Upper lobe of left lung (tissue), 6 donors: Measurements from ENCODE around the gene PLAGL1. TPM values are rescaled to one million over a fixed set of nuclear protein-coding genes. Genes with fewer than 3 reads are reported as not detected.

Source experiments
- ATAC-seq, 2 donors: fragments of 200-7000 bp; cut with Tn5 transposase; one replicate each; pipeline ENCODE4 v1.9.1; 2022; ENCODE audit warnings: mild to moderate bottlenecking in 2 of 2, moderate library complexity in 2 of 2; ENCODE audit not compliant: low FRiP score in 2 of 2
- DNase-seq, 2 donors: peaks; one replicate each; pipeline ENCODE4 v3.0.0-alpha.2; 2019 to 2020
- H3K27ac ChIP-seq, 4 donors: fragments of 200-600 bp; sonication (generic); one replicate each; pipeline ENCODE4 v1.5.1; 2016 to 2019
- H3K27me3 ChIP-seq, 4 donors: fragments of 200-600 bp; sonication (generic); one replicate each; pipeline ENCODE4 v1.5.1; 2017 to 2019
- H3K36me3 ChIP-seq, 4 donors: fragments of 200-600 bp; sonication (generic); one replicate each; pipeline ENCODE4 v1.5.1; 2016 to 2019
- H3K4me1 ChIP-seq, 4 donors: fragments of 200-600 bp; sonication (generic); one replicate each; pipeline ENCODE4 v1.5.1; 2018 to 2019
- H3K4me3 ChIP-seq, 4 donors: fragments of 200-600 bp; sonication (generic); one replicate each; pipeline ENCODE4 v1.5.1; 2017 to 2019; ENCODE audit warnings: mild to moderate bottlenecking in 2 of 4, moderate library complexity in 1 of 4
- H3K9me3 ChIP-seq, 4 donors: fragments of 200-600 bp; sonication (generic); one replicate each; pipeline ENCODE4 v1.5.1; 2018 to 2019
- EP300 ChIP-seq, 4 donors: sonication (generic); formaldehyde crosslinking; IDR thresholded peaks; one replicate each; pipeline ENCODE4 v1.5.1; 2017; ENCODE audit warnings: antibody characterized with exemption in 4 of 4, control low read depth in 2 of 4
- POLR2A ChIP-seq, 4 donors: fragments of 450-650 bp; IDR thresholded peaks; one replicate each; pipeline ENCODE4 v1.5.1; 2016 to 2017; ENCODE audit warnings: antibody characterized with exemption in 4 of 4, mild to moderate bottlenecking in 2 of 4
- POLR2AphosphoS5 ChIP-seq, 2 donors: sonication (generic); formaldehyde crosslinking; IDR thresholded peaks; one replicate each; pipeline ENCODE4 v1.5.1; 2017; ENCODE audit warnings: antibody characterized with exemption in 2 of 2
- whole genome bisulfite sequencing, 2 donors: methylation state at CpG; one replicate each; pipeline ENCODE4 v1.1.5; 2017 to 2018; 5-methylcytosine and 5-hydroxymethylcytosine counted together
- total RNA-seq, 6 donors: library from RNA; depleted of rRNA in 4 of 6; stranded (reverse); fragments of >200 nt in 4 of 6; gene quantifications; one replicate each; pipeline versions ENCODE4 v1.1.0 to v1.2.1, GENCODE V29; 2016 to 2021
- TF ChIP-seq, protein P1 (sequence below), 6 experiments: fragments of 450-650 bp in 4 of 6; fragments of 200-600 bp in 2 of 6; sonication (generic) in 2 of 6; IDR thresholded peaks; one replicate each; pipeline ENCODE4 v1.5.1; 2016 to 2019; ENCODE audit warnings: antibody characterized with exemption in 6 of 6
- donor health status: DM: no; HTN: no; CAD: no; lungs with moderate emphysema.
- donor health status: DM: no; HTN: yes; CAD: no; lungs with severe emphysema.

The PLAGL1 gene
- total RNA-seq, 6 donors from 2014 or later: 22.5 to 47.5 (median 35.4) TPM

DNA sequence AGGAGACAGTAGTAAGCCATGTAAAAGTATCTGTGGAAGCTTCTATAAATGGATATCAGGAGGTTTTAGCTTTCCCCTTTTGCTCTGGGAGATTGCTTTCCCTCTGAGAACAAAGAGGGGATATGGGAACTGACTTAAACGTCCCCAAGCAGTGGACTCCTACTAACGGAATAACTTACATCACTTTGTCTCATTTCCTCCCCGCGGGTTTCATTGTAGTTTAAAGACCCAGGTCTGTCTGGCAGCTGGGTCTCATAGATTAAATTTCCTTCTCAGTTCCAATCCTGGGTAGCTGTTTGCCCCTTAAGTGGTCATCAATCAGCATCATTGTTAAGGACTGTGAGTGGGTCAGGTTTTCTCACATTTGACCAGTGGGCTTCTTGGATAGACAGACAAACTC lies 68.7 kb downstream of the PLAGL1 start:
- Histone ChIP-seq H3K4me3 (no peak overlapping the region), H3K27ac (no peak overlapping the region), H3K9me3 (no peaks in the 10 kb centered on the region), H3K36me3 (no peaks in the 10 kb centered on the region), H3K27me3 (no peaks in the 10 kb centered on the region), H3K4me1 (no peaks in the 10 kb centered on the region)
- WGBS, 2 donors: 40 to 51% methylated on average over 4 of the region's 4 CpGs
- ATAC-seq (no peak), DNase-seq (no peak)
- TF ChIP-seq, protein P1, sequence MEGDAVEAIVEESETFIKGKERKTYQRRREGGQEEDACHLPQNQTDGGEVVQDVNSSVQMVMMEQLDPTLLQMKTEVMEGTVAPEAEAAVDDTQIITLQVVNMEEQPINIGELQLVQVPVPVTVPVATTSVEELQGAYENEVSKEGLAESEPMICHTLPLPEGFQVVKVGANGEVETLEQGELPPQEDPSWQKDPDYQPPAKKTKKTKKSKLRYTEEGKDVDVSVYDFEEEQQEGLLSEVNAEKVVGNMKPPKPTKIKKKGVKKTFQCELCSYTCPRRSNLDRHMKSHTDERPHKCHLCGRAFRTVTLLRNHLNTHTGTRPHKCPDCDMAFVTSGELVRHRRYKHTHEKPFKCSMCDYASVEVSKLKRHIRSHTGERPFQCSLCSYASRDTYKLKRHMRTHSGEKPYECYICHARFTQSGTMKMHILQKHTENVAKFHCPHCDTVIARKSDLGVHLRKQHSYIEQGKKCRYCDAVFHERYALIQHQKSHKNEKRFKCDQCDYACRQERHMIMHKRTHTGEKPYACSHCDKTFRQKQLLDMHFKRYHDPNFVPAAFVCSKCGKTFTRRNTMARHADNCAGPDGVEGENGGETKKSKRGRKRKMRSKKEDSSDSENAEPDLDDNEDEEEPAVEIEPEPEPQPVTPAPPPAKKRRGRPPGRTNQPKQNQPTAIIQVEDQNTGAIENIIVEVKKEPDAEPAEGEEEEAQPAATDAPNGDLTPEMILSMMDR (IDR thresholded peaks at IDR 0.05): no peak
- TF ChIP-seq POLR2A (IDR thresholded peaks at IDR 0.05): no peak

DNA sequence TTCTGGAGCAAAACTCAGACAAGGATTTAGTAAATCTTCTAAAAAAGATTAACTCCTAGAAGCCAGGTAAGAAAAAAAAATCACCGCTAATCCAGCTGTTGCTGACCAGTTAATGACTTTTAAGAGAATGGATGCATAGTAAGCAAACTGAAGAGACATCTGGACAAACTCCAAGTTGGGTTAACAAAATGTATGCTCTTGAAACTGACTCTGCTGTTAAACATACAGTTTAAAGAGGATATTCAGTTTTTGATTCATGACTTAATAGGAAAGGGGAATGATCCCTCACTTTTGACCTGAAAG lies 70.4 kb downstream of the PLAGL1 start:
- Histone ChIP-seq H3K27me3 (no peaks in the 10 kb centered on the region), H3K4me3 (no peak overlapping the region), H3K36me3 (no peaks in the 10 kb centered on the region), H3K27ac (no peak overlapping the region), H3K4me1 (no peaks in the 10 kb centered on the region), H3K9me3 (no peaks in the 10 kb centered on the region)
- WGBS, 2 donors: 86 to 88% methylated on average over 1 of the region's 1 CpG
- TF ChIP-seq EP300 (IDR thresholded peaks at IDR 0.05) (no peak), POLR2A (IDR thresholded peaks at IDR 0.05) (no peak), POLR2AphosphoS5 (IDR thresholded peaks at IDR 0.05) (no peak)
- TF ChIP-seq, protein P1 (IDR thresholded peaks at IDR 0.05): no peak
- ATAC-seq (no peak), DNase-seq (no peak)

DNA sequence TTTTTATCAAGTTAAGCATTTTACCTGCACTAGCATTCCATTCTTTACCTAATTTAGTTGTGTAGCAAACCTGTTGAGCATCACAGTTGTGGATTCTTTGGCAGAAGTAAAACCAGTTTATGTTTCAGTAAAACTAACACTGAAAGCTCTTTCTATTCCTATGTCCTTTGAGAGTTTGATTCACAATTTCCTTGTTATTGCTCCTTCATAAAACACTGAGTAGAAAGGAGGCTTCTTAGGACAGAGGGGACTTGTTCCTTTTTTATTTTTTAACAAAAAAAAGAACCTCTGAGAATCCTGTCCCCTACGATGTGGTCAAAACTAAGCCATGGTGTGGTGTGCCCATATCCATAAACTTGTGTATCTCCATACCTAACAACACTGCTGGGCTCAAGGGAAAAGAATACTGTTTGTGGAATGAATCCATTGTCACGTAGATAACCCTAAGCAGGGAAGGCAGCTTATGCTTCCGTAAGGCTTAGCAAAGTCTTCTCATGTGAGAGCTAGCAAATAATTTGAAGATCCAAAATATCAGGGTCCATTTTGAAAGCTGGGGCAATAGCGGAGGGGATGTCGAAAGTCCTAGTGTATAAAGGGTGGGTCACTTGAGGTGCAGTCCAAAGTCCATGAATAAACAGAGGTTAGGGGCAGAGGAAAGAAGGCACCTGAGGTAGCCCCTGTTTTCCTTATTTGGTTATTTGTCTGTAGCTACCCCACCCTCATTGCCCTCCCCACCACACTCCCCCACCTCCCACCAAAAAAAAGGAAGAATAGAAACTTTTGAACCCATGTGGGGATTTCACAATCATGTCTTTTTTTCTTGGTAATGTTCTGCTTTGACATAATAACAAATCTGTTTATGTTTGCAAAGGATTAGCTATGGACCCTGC lies 71.0 kb downstream of the PLAGL1 start:
- H3K27ac ChIP-seq: no peak overlapping the region
- H3K36me3 ChIP-seq: no peaks in the 10 kb centered on the region
- H3K4me1 ChIP-seq: no peaks in the 10 kb centered on the region
- H3K27me3 ChIP-seq: no peaks in the 10 kb centered on the region
- TF ChIP-seq EP300 (IDR thresholded peaks at IDR 0.05) (no peak), POLR2A (IDR thresholded peaks at IDR 0.05) (no peak)
- H3K4me3 ChIP-seq: no peak overlapping the region
- DNase-seq (no peak), ATAC-seq (no peak)
- WGBS, 2 donors: 75 to 79% methylated on average over 5 of the region's 5 CpGs
- H3K9me3 ChIP-seq: peaks cover 0 to 5% (median 0%) of the 10 kb centered on the region in 4 donors

DNA sequence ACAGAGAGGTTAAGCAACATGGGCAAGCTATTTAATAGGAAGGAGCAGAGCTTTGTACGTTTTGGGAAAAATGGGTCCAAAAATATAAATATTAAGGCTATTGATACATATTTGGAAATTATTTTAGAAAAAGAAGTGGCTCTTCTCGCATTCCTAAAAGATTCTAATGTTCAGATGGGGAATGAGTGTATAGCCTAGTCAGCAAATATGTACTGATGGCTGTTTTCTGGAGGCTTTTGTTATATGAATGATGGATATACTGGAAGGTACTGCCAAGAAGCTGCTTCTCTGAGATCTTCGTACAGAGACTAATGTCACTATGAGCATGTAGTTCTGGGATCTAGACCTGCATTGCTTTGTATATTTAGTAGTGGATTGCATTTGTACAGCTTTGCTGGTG lies 71.7 kb downstream of the PLAGL1 start:
- WGBS, 2 donors: 85 to 87% methylated on average over 3 of the region's 3 CpGs

DNA sequence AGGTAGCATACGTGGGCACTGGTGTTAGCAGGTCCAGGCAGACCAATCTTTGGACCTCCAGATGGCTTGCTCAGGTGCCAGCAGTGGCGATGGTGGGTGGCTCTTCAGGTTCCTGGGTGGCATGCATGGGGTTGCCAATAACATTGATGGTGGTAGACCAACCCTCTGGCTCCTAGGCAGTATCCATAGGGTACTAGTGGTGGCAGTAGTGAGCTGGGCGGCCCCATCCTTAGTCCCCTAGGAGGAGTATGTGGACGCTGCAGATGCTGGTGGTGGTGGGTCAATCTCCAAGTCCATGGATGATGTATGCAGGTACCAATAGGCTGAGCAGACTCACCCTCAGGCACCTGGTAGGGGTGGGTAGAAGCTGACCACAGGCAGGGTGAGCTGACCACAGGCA lies 73.2 kb downstream of the PLAGL1 start:
- ATAC-seq: peak; percentile 17 to 66
- no peak overlapping the region for H3K27ac ChIP-seq
- no peaks in the 10 kb centered on the region for H3K27me3 ChIP-seq
- WGBS, 2 donors: 91 to 100% methylated on average over 2 to 4 of the region's 4 CpGs
- H3K4me1 ChIP-seq: no peaks in the 10 kb centered on the region
- no peak for TF ChIP-seq POLR2AphosphoS5 (IDR thresholded peaks at IDR 0.05)
- peaks cover 0 to 9% (median 0%) of the 10 kb centered on the region in 4 donors for H3K9me3 ChIP-seq
- DNase-seq: no peak
- no peaks in the 10 kb centered on the region for H3K36me3 ChIP-seq
- no peak overlapping the region for H3K4me3 ChIP-seq

More for the DNA sequence above, 71.7 kb downstream of the PLAGL1 start:
- no peaks in the 10 kb centered on the region for H3K4me1 ChIP-seq
- no peak for DNase-seq
- no peak overlapping the region for H3K27ac ChIP-seq
- peaks cover 0 to 8% (median 0%) of the 10 kb centered on the region in 4 donors for H3K9me3 ChIP-seq
- no peak for TF ChIP-seq EP300 (IDR thresholded peaks at IDR 0.05)
- TF ChIP-seq POLR2A (IDR thresholded peaks at IDR 0.05): no peak
- TF ChIP-seq POLR2AphosphoS5 (IDR thresholded peaks at IDR 0.05): no peak
- TF ChIP-seq, protein P1 (IDR thresholded peaks at IDR 0.05): no peak
- no peak for ATAC-seq
- no peaks in the 10 kb centered on the region for H3K36me3 ChIP-seq
- no peaks in the 10 kb centered on the region for H3K27me3 ChIP-seq
- no peak overlapping the region for H3K4me3 ChIP-seq

DNA sequence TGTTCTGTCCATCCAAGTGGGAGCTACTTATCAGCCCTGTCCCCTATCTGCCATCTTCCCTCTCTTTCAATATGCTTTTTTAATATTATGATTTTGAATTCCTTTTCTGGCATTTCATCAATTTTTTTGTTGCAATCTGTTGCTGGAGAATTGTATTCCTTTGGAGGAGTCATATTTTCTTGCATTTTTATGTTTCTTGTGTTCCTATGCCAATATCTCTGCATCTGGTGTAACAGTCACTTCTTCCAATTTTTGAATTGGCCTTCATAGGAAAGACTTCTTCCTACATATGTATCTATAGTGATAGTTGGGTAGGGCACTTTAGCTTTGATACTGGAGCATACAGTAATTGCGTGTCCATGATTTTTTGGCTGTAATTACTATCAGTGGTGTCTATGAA lies 73.7 kb downstream of the PLAGL1 start:
- ATAC-seq (no peak), DNase-seq (no peak)
- no peak overlapping the region for H3K4me3 ChIP-seq
- no peaks in the 10 kb centered on the region for H3K27me3 ChIP-seq
- no peaks in the 10 kb centered on the region for H3K4me1 ChIP-seq
- H3K36me3 ChIP-seq: no peaks in the 10 kb centered on the region
- H3K27ac ChIP-seq: no peak overlapping the region
- WGBS, 2 donors: 94 to 100% methylated on average over 1 of the region's 1 CpG
- TF ChIP-seq POLR2A (IDR thresholded peaks at IDR 0.05) (no peak), POLR2AphosphoS5 (IDR thresholded peaks at IDR 0.05) (no peak), EP300 (IDR thresholded peaks at IDR 0.05) (no peak)
- TF ChIP-seq, protein P1 (IDR thresholded peaks at IDR 0.05): no peak
- peaks cover 0 to 9% (median 0%) of the 10 kb centered on the region in 4 donors for H3K9me3 ChIP-seq
